Measurements from ENCODE around the gene HOXC12. TPM values are rescaled to one million over a fixed set of nuclear protein-coding genes. Genes with fewer than 3 reads are reported as not detected.

The HOXC12 gene
- total RNA-seq, 1 experiment from 2014 or later = not detected

- no peak for DNase-seq (ENCODE audit: low spot score)
These were observed 14.2 kb upstream of the HOXC12 start for GRCh38 chr12:53940443-53941014.

GRCh38 chr12:53941187-53941586, 13.5 kb upstream of the HOXC12 start:
- no peak for DNase-seq (ENCODE audit: low spot score)

- no peak for DNase-seq (ENCODE audit: low spot score)
These were observed 13.0 kb upstream of the HOXC12 start for GRCh38 chr12:53941750-53942149.

GRCh38 chr12:53942467-53942997, 12.2 kb upstream of the HOXC12 start:
- no peak for DNase-seq (ENCODE audit: low spot score)

- no peak for DNase-seq (ENCODE audit: low spot score)
These were observed 10.5 kb upstream of the HOXC12 start for GRCh38 chr12:53944209-53944608.

GRCh38 chr12:53944907-53945847, 9.5 kb upstream of the HOXC12 start:
- no peak for DNase-seq (ENCODE audit: low spot score)

GRCh38 chr12:53947743-53948142, 7.0 kb upstream of the HOXC12 start:
- no peak for DNase-seq (ENCODE audit: low spot score)

- DNase-seq (ENCODE audit: low spot score) = no peak
These were observed 5.8 kb upstream of the HOXC12 start for GRCh38 chr12:53948650-53949593.

GRCh38 chr12:53949631-53950436, 4.9 kb upstream of the HOXC12 start:
- no peak for DNase-seq (ENCODE audit: low spot score)

GRCh38 chr12:53950437-53950773, 4.3 kb upstream of the HOXC12 start:
- no peak for DNase-seq (ENCODE audit: low spot score)

GRCh38 chr12:53950789-53951576, 3.7 kb upstream of the HOXC12 start:
- DNase-seq (ENCODE audit: low spot score) = no peak

- no peak for DNase-seq (ENCODE audit: low spot score)
These were observed 2.9 kb upstream of the HOXC12 start for GRCh38 chr12:53951577-53952334.

GRCh38 chr12:53952335-53952694, 2.4 kb upstream of the HOXC12 start:
- DNase-seq (ENCODE audit: low spot score) = no peak

- DNase-seq (ENCODE audit: low spot score) = no peak
These were observed 1.6 kb upstream of the HOXC12 start for GRCh38 chr12:53952871-53953734.

- DNase-seq (ENCODE audit: low spot score) = no peak
These were observed 641 bp upstream of the HOXC12 start for GRCh38 chr12:53953831-53954693.

GRCh38 chr12:53955036-53955775, 503 bp downstream of the HOXC12 start:
- DNase-seq (ENCODE audit: low spot score) = no peak

GRCh38 chr12:53955776-53956250, 1.1 kb downstream of the HOXC12 start:
- DNase-seq (ENCODE audit: low spot score) = no peak
